H9 (cell line): ENCODE measurements around the gene PDE4A. TPM values are rescaled to one million over a fixed set of nuclear protein-coding genes. Genes with fewer than 3 reads are reported as not detected.
"Not testable (repeated sequence)": the region's sequence is repeated elsewhere in the genome, so short reads cannot be mapped to it uniquely, and the experiment has no call there.

Source experiments
- DNase-seq: peaks from one replicate; pipeline ENCODE4 v3.0.0-alpha.2; 2017
- H2AFZ ChIP-seq: one replicate; pipeline ENCODE4 v1.6.1; 2013; ENCODE audit warnings: mild to moderate bottlenecking, low read length, control low read depth, moderate library complexity
- H2AK5ac ChIP-seq: 2 replicates; pipeline ENCODE4 v1.6.1; 2013; ENCODE audit warnings: low read length, control low read depth, mixed read lengths; ENCODE audit not compliant: insufficient read length
- H2BK120ac ChIP-seq: one replicate; pipeline ENCODE4 v1.6.1; 2013; ENCODE audit warnings: low read depth, mild to moderate bottlenecking, low read length, control low read depth, inconsistent platforms; ENCODE audit not compliant: poor library complexity, severe bottlenecking
- H2BK12ac ChIP-seq: 2 replicates; pipeline ENCODE4 v1.6.1; 2013; ENCODE audit warnings: low read length, control low read depth, mixed read lengths, low read depth; ENCODE audit not compliant: insufficient read length
- H2BK15ac ChIP-seq: 2 replicates; pipeline ENCODE4 v1.6.1; 2013; ENCODE audit warnings: low read depth, low read length, control low read depth
- H2BK20ac ChIP-seq: one replicate; pipeline ENCODE4 v1.6.1; 2013; ENCODE audit warnings: low read depth, mild to moderate bottlenecking, low read length, control low read depth, inconsistent platforms; ENCODE audit not compliant: poor library complexity, severe bottlenecking
- H2BK5ac ChIP-seq: 2 replicates; pipeline ENCODE4 v1.6.1; 2013; ENCODE audit warnings: low read length, control low read depth, mixed read lengths; ENCODE audit not compliant: insufficient read length
- H3K14ac ChIP-seq: 2 replicates; pipeline ENCODE4 v1.6.1; 2013; ENCODE audit warnings: low read length, control low read depth; ENCODE audit not compliant: insufficient read depth
- H3K18ac ChIP-seq: 2 replicates; pipeline ENCODE4 v1.6.1; 2013; ENCODE audit warnings: low read depth, mild to moderate bottlenecking, mixed read lengths, low read length, control low read depth; ENCODE audit not compliant: insufficient read length
- H3K23ac ChIP-seq: 2 replicates; pipeline ENCODE4 v1.6.1; 2013; ENCODE audit warnings: low read length, control low read depth, mixed read lengths, low read depth; ENCODE audit not compliant: insufficient read length
- H3K23me2 ChIP-seq: 2 replicates; pipeline ENCODE4 v1.6.1; 2013; ENCODE audit warnings: low read depth, mild to moderate bottlenecking, mixed read lengths, low read length, control low read depth; ENCODE audit not compliant: insufficient read length, poor library complexity, severe bottlenecking
- H3K27ac ChIP-seq: 2 replicates; pipeline ENCODE4 v1.5.1; 2013; ENCODE audit warnings: low read length, control low read depth, mixed read lengths, low read depth; ENCODE audit not compliant: insufficient read length
- H3K27me3 ChIP-seq: 2 replicates; pipeline ENCODE4 v1.6.1; 2013; ENCODE audit warnings: low read length, control low read depth, inconsistent platforms; ENCODE audit not compliant: insufficient read depth
- H3K4ac ChIP-seq: 2 replicates; pipeline ENCODE4 v1.6.1; 2013; ENCODE audit warnings: low read depth, mild to moderate bottlenecking, control low read depth, inconsistent platforms, low read length, moderate library complexity
- H3K4me1 ChIP-seq: 2 replicates; pipeline ENCODE4 v1.6.1; 2013; ENCODE audit warnings: low read length, control low read depth, inconsistent platforms; ENCODE audit not compliant: insufficient read depth
- H3K4me2 ChIP-seq: 2 replicates; pipeline ENCODE4 v1.6.1; 2013; ENCODE audit warnings: low read length, control low read depth, mixed read lengths; ENCODE audit not compliant: insufficient read length, insufficient read depth
- H3K56ac ChIP-seq: 2 replicates; pipeline ENCODE4 v1.6.1; 2013; ENCODE audit warnings: low read depth, mild to moderate bottlenecking, mixed read lengths, low read length, control low read depth; ENCODE audit not compliant: insufficient read length
- H3K79me1 ChIP-seq: 2 replicates; pipeline ENCODE4 v1.6.1; 2013; ENCODE audit warnings: low read depth, mild to moderate bottlenecking, moderate library complexity, low read length, control low read depth, inconsistent platforms; ENCODE audit not compliant: insufficient read depth, poor library complexity, severe bottlenecking
- H3K79me2 ChIP-seq: 2 replicates; pipeline ENCODE4 v1.6.1; 2013; ENCODE audit warnings: low read length, control low read depth, inconsistent platforms; ENCODE audit not compliant: insufficient read depth
- H3K9ac ChIP-seq: 2 replicates; pipeline ENCODE4 v1.6.1; 2013; ENCODE audit warnings: low read length, control low read depth, mixed read lengths; ENCODE audit not compliant: insufficient read length; ENCODE audit errors: extremely low read depth
- H3K9me3 ChIP-seq: one replicate; pipeline ENCODE4 v1.6.1; 2013; ENCODE audit warnings: low read depth, low read length, inconsistent platforms; ENCODE audit not compliant: control insufficient read depth
- H3T11ph ChIP-seq: one replicate; pipeline ENCODE4 v1.6.1; 2013; ENCODE audit warnings: mild to moderate bottlenecking, low read length, control low read depth, inconsistent platforms
- H4K20me1 ChIP-seq: one replicate; pipeline ENCODE4 v1.6.1; 2013; ENCODE audit not compliant: control insufficient read depth, insufficient read length, insufficient read depth
- H4K5ac ChIP-seq: 2 replicates; pipeline ENCODE4 v1.6.1; 2013; ENCODE audit warnings: low read depth, mild to moderate bottlenecking, mixed read lengths, low read length, control low read depth; ENCODE audit not compliant: insufficient read length
- H4K8ac ChIP-seq: replicated peaks from 2 replicates; pipeline ENCODE4 v1.6.1; 2013; ENCODE audit warnings: low read length, control low read depth, mixed read lengths, low read depth; ENCODE audit not compliant: insufficient read length
- H4K91ac ChIP-seq: 2 replicates; pipeline ENCODE4 v1.6.1; 2013; ENCODE audit warnings: low read depth, mild to moderate bottlenecking, moderate library complexity, mixed read lengths, low read length, control low read depth; ENCODE audit not compliant: insufficient read length
- H3K27ac Mint-ChIP-seq, 3 experiments: 2 replicates in 2 of 3; 3 replicates in 1 of 3; pipeline ENCODE4 v1.8.0; 2020 to 2021; ENCODE audit warnings: mixed read lengths in 3 of 3, mild to moderate bottlenecking in 1 of 3, moderate library complexity in 1 of 3
- H3K27me3 Mint-ChIP-seq: 2 replicates; pipeline ENCODE4 v1.8.0; 2021; ENCODE audit warnings: low read depth, mild to moderate bottlenecking, moderate library complexity, mixed read lengths
- H3K36me3 Mint-ChIP-seq, 3 experiments: 2 replicates in 2 of 3; 3 replicates in 1 of 3; pipeline ENCODE4 v1.8.0; 2020 to 2021; ENCODE audit warnings: low read depth in 3 of 3, mixed read lengths in 3 of 3; ENCODE audit not compliant: insufficient read depth in 1 of 3
- H3K4me1 Mint-ChIP-seq, 2 experiments: 2 replicates each; pipeline ENCODE4 v1.8.0; 2020; ENCODE audit warnings: mixed read lengths in 2 of 2
- H3K4me3 Mint-ChIP-seq, 2 experiments: 2 replicates in 1 of 2; 3 replicates in 1 of 2; pipeline ENCODE4 v1.8.0; 2020 to 2021; ENCODE audit warnings: mild to moderate bottlenecking in 2 of 2, mixed read lengths in 2 of 2, moderate library complexity in 1 of 2
- H3K9me3 Mint-ChIP-seq, 2 experiments: 2 replicates in 1 of 2; 3 replicates in 1 of 2; pipeline ENCODE4 v1.8.0; 2020; ENCODE audit warnings: mild to moderate bottlenecking in 2 of 2, mixed read lengths in 2 of 2, moderate library complexity in 1 of 2
- CTCF ChIP-seq: fragments of 200-600 bp; sonication (generic); conservative IDR thresholded peaks from 3 replicates; pipeline ENCODE4 v1.8.0; 2021; ENCODE audit warnings: antibody characterized with exemption, mild to moderate bottlenecking
- WGBS: extraction: QIAGEN DNeasy Blood & Tissue Kit; methylation state at CpG from one replicate; pipeline ENCODE4 v1.1.7; 2013; ENCODE audit warnings: missing lambda C conversion rate, low lambda C conversion rate, mixed read lengths; ENCODE audit not compliant: insufficient read length; ENCODE audit errors: extremely low coverage; 5-methylcytosine and 5-hydroxymethylcytosine counted together
- total RNA-seq: library from RNA; stranded (reverse); gene quantifications from 2 replicates; pipeline ENCODE4 v1.2.1, GENCODE V29; 2021

Gene PDE4A
- total RNA-seq, 1 experiment from 2014 or later, result 8.5 TPM

- TF ChIP-seq CTCF, result no peak
- no peak overlapping the region for H3K18ac ChIP-seq
- Mint-ChIP-seq H3K27ac (no peak overlapping the region), H3K4me3 (no peak overlapping the region; a peak in 1 of 5 replicates), H3K36me3 (no peaks in the 10 kb centered on the region), H3K4me1 (peaks cover 4 to 7% of the 10 kb centered on the region in 2 experiments; a peak in 3 of 4 replicates), H3K9me3 (no peaks in the 10 kb centered on the region; a peak in 1 of 5 replicates), H3K27me3 (peaks cover 76% of the 10 kb centered on the region)
- H3K79me2 ChIP-seq, result no peaks in the 10 kb centered on the region
- H2BK120ac ChIP-seq, result no peak overlapping the region
- no peak overlapping the region for H2AFZ ChIP-seq
- H3K79me1 ChIP-seq, result no peaks in the 10 kb centered on the region
- no peak overlapping the region for H4K5ac ChIP-seq
- no peak overlapping the region for H2BK12ac ChIP-seq
- no peak overlapping the region for H3K23ac ChIP-seq
- no peak overlapping the region for H3K14ac ChIP-seq
- H3K27ac ChIP-seq, result no peak overlapping the region
- H2BK5ac ChIP-seq, result no peak overlapping the region
- H2BK15ac ChIP-seq, result no peak overlapping the region
- H3K9ac ChIP-seq, result no peak overlapping the region
- H3K4me2 ChIP-seq, result no peak overlapping the region
- H3K27me3 ChIP-seq, result no peaks in the 10 kb centered on the region; the same call in 1 of the 2 replicates
- peaks cover 14% of the 10 kb centered on the region for H3K23me2 ChIP-seq
- no peaks in the 10 kb centered on the region; the same call in 1 of the 2 replicates for H3K4me1 ChIP-seq
- DNase-seq, result no peak
- H2BK20ac ChIP-seq, result no peak overlapping the region
- no peaks in the 10 kb centered on the region for H4K20me1 ChIP-seq
- no peak overlapping the region for H4K91ac ChIP-seq
- H3K9me3 ChIP-seq, result no peaks in the 10 kb centered on the region
- no peak overlapping the region for H3K4ac ChIP-seq
- H3K56ac ChIP-seq, result no peak overlapping the region
- no peak overlapping the region for H3T11ph ChIP-seq
- H2AK5ac ChIP-seq, result no peak overlapping the region
- H4K8ac ChIP-seq, result no peak overlapping the region
- WGBS, result no CpG with 5 or more reads among the region's 18 CpGs
Measured at GRCh38 chr19:10408511-10409283, 11.6 kb upstream of the PDE4A start.

- not testable (repeated sequence) for H3K4ac ChIP-seq, H3K4me2 ChIP-seq, H2AFZ ChIP-seq, H3K27ac ChIP-seq, H3T11ph ChIP-seq, H3K18ac ChIP-seq, H3K23me2 ChIP-seq, H3K56ac ChIP-seq, H2BK5ac ChIP-seq, H4K5ac ChIP-seq, H3K9me3 ChIP-seq, H3K9ac ChIP-seq, H3K4me1 ChIP-seq, H3K27me3 ChIP-seq, H2BK20ac ChIP-seq, H3K27ac Mint-ChIP-seq, H2BK15ac ChIP-seq, H3K23ac ChIP-seq, H4K20me1 ChIP-seq, H3K4me3 Mint-ChIP-seq, H3K4me1 Mint-ChIP-seq, H3K79me2 ChIP-seq, H2AK5ac ChIP-seq, H2BK120ac ChIP-seq, H3K9me3 Mint-ChIP-seq, H4K91ac ChIP-seq, H2BK12ac ChIP-seq, DNase-seq, H3K14ac ChIP-seq, H3K36me3 Mint-ChIP-seq, H3K79me1 ChIP-seq, H4K8ac ChIP-seq
- H3K27me3 Mint-ChIP-seq, result peaks cover 80% of the 10 kb centered on the region
- WGBS, result no CpG with 5 or more reads among the region's 5 CpGs
Measured at GRCh38 chr19:10411224-10411623, 9.1 kb upstream of the PDE4A start.
